T-helper 1 cell treated with Interleukin-12 subunit alpha and Interleukin-12 subunit beta and Interleukin-4 antibody, amounts not matched to agents 30 μg/mL and 1 μg/mL, for 36 hours (primary cell): ENCODE measurements around the gene BRICD5.

Source experiments
- H3K27ac Mint-ChIP-seq: one replicate; pipeline ENCODE4 v1.8.0; 2021; ENCODE audit warnings: mild to moderate bottlenecking, mixed read lengths
- H3K27me3 Mint-ChIP-seq: one replicate; pipeline ENCODE4 v1.8.0; 2021; ENCODE audit warnings: low read depth, mixed read lengths
- H3K36me3 Mint-ChIP-seq: one replicate; pipeline ENCODE4 v1.8.0; 2021; ENCODE audit warnings: low read depth, mixed read lengths
- H3K4me1 Mint-ChIP-seq: one replicate; pipeline ENCODE4 v1.8.0; 2021; ENCODE audit warnings: low read depth, mixed read lengths
- H3K4me3 Mint-ChIP-seq: one replicate; pipeline ENCODE4 v1.8.0; 2021; ENCODE audit warnings: mild to moderate bottlenecking, moderate library complexity, mixed read lengths
- H3K9me3 Mint-ChIP-seq: one replicate; pipeline ENCODE4 v1.8.0; 2021; ENCODE audit warnings: mixed read lengths

BRICD5 gene

GRCh38 chr16:2233046-2233775, 22.5 kb upstream of the BRICD5 start:
- Mint-ChIP-seq H3K4me3 (no peak overlapping the region), H3K9me3 (no peaks in the 10 kb centered on the region), H3K36me3 (peaks cover 7% of the 10 kb centered on the region), H3K27ac (no peak overlapping the region), H3K4me1 (no peaks in the 10 kb centered on the region), H3K27me3 (no peaks in the 10 kb centered on the region)

- Mint-ChIP-seq H3K9me3 (no peaks in the 10 kb centered on the region), H3K4me1 (no peaks in the 10 kb centered on the region), H3K27me3 (no peaks in the 10 kb centered on the region), H3K36me3 (peaks cover 7% of the 10 kb centered on the region), H3K4me3 (no peak overlapping the region), H3K27ac (no peak overlapping the region)
These were observed 21.7 kb upstream of the BRICD5 start for GRCh38 chr16:2232094-2232990.

- Mint-ChIP-seq H3K27me3 (no peaks in the 10 kb centered on the region), H3K9me3 (no peaks in the 10 kb centered on the region), H3K4me3 (no peak overlapping the region), H3K36me3 (peaks cover 7% of the 10 kb centered on the region), H3K4me1 (peaks cover under 1% of the 10 kb centered on the region), H3K27ac (no peak overlapping the region)
These were observed 20.6 kb upstream of the BRICD5 start for GRCh38 chr16:2231016-2231931.

GRCh38 chr16:2230376-2230775, 19.7 kb upstream of the BRICD5 start:
- H3K4me3 Mint-ChIP-seq = no peak overlapping the region
- no peaks in the 10 kb centered on the region for H3K27me3 Mint-ChIP-seq
- H3K9me3 Mint-ChIP-seq = no peaks in the 10 kb centered on the region
- H3K4me1 Mint-ChIP-seq = peaks cover 5% of the 10 kb centered on the region
- peaks cover 6% of the 10 kb centered on the region for H3K36me3 Mint-ChIP-seq
- H3K27ac Mint-ChIP-seq = no peak overlapping the region

- Mint-ChIP-seq H3K27me3 (no peaks in the 10 kb centered on the region), H3K36me3 (peaks cover 4% of the 10 kb centered on the region), H3K4me1 (peaks cover 5% of the 10 kb centered on the region), H3K4me3 (no peak overlapping the region), H3K27ac (no peak overlapping the region), H3K9me3 (no peaks in the 10 kb centered on the region)
These were observed 19.1 kb upstream of the BRICD5 start for GRCh38 chr16:2229632-2230250.

GRCh38 chr16:2229091-2229490, 18.4 kb upstream of the BRICD5 start:
- peaks cover 9% of the 10 kb centered on the region for H3K4me1 Mint-ChIP-seq
- no peaks in the 10 kb centered on the region for H3K27me3 Mint-ChIP-seq
- H3K4me3 Mint-ChIP-seq = no peak overlapping the region
- H3K36me3 Mint-ChIP-seq = peaks cover 4% of the 10 kb centered on the region
- H3K9me3 Mint-ChIP-seq = no peaks in the 10 kb centered on the region
- no peak overlapping the region for H3K27ac Mint-ChIP-seq

- Mint-ChIP-seq H3K36me3 (peaks cover 4% of the 10 kb centered on the region), H3K27ac (no peak overlapping the region), H3K4me3 (no peak overlapping the region), H3K27me3 (no peaks in the 10 kb centered on the region), H3K4me1 (peaks cover 9% of the 10 kb centered on the region), H3K9me3 (no peaks in the 10 kb centered on the region)
These were observed 17.6 kb upstream of the BRICD5 start for GRCh38 chr16:2228161-2228824.

- peak overlapping the region; percentile 55 for H3K27ac Mint-ChIP-seq
- no peak overlapping the region for H3K4me3 Mint-ChIP-seq
- peaks cover 4% of the 10 kb centered on the region for H3K36me3 Mint-ChIP-seq
- H3K27me3 Mint-ChIP-seq = no peaks in the 10 kb centered on the region
- H3K4me1 Mint-ChIP-seq = peaks cover 9% of the 10 kb centered on the region
- no peaks in the 10 kb centered on the region for H3K9me3 Mint-ChIP-seq
These were observed 16.3 kb upstream of the BRICD5 start for GRCh38 chr16:2226918-2227317.

GRCh38 chr16:2226245-2226793, 15.7 kb upstream of the BRICD5 start:
- Mint-ChIP-seq H3K9me3 (no peaks in the 10 kb centered on the region), H3K27me3 (no peaks in the 10 kb centered on the region), H3K4me1 (peaks cover 9% of the 10 kb centered on the region), H3K4me3 (peak overlapping the region; percentile 14), H3K27ac (no peak overlapping the region), H3K36me3 (peaks cover 4% of the 10 kb centered on the region)

- Mint-ChIP-seq H3K9me3 (no peaks in the 10 kb centered on the region), H3K4me3 (peak overlapping the region; percentile 84), H3K27me3 (no peaks in the 10 kb centered on the region), H3K4me1 (peaks cover 9% of the 10 kb centered on the region), H3K27ac (peak overlapping the region; percentile 72), H3K36me3 (no peaks in the 10 kb centered on the region)
These were observed 13.4 kb upstream of the BRICD5 start for GRCh38 chr16:2223942-2224486.

- peak within 1 kb of the TSS; percentile 83 for H3K27ac Mint-ChIP-seq
- H3K4me3 Mint-ChIP-seq = peak within 1 kb of the TSS; percentile 84
- no peaks in the 10 kb centered on the region for H3K27me3 Mint-ChIP-seq
- H3K9me3 Mint-ChIP-seq = no peaks in the 10 kb centered on the region
- no peaks in the 10 kb centered on the region for H3K36me3 Mint-ChIP-seq
- peaks cover 9% of the 10 kb centered on the region for H3K4me1 Mint-ChIP-seq
These were observed 12.7 kb upstream of the BRICD5 start, which contains the start of gene E4F1 for GRCh38 chr16:2223221-2223941. E4F1 (plus strand) TSS chr16:2223591; CDS start chr16:2223614, 23 bp downstream.

GRCh38 chr16:2216330-2216729, 5.7 kb upstream of the BRICD5 start:
- Mint-ChIP-seq H3K4me3 (peak overlapping the region; percentile 85), H3K27ac (no peak overlapping the region)

GRCh38 chr16:2214719-2214968, 4.0 kb upstream of the BRICD5 start, which contains the start of gene PGP:
PGP (minus strand) TSS chr16:2214840; CDS start chr16:2214777, 63 bp downstream.
- no peaks in the 10 kb centered on the region for H3K36me3 Mint-ChIP-seq
- no peaks in the 10 kb centered on the region for H3K27me3 Mint-ChIP-seq
- peak within 1 kb of the TSS; percentile 88 for H3K27ac Mint-ChIP-seq
- H3K9me3 Mint-ChIP-seq = no peaks in the 10 kb centered on the region
- H3K4me1 Mint-ChIP-seq = peaks cover 16% of the 10 kb centered on the region
- H3K4me3 Mint-ChIP-seq = peak within 1 kb of the TSS; percentile 85

More at GRCh38 chr16:2216330-2216729, 5.7 kb upstream of the BRICD5 start:
- H3K27me3 Mint-ChIP-seq = no peaks in the 10 kb centered on the region
- no peaks in the 10 kb centered on the region for H3K36me3 Mint-ChIP-seq
- H3K9me3 Mint-ChIP-seq = no peaks in the 10 kb centered on the region
- H3K4me1 Mint-ChIP-seq = peaks cover 16% of the 10 kb centered on the region
